Cardiac muscle cell (in vitro differentiated cells and primary cell): ENCODE measurements around the gene LYST. TPM values are rescaled to one million over a fixed set of nuclear protein-coding genes. Genes with fewer than 3 reads are reported as not detected.
"Not testable (repeated sequence)": the region's sequence is repeated elsewhere in the genome, so short reads cannot be mapped to it uniquely, and the experiment has no call there.

ENCODE experiments used
- DNase-seq, 2 donors: peaks; one replicate each; pipeline versions ENCODE4 v3.0.0 to v3.0.0-alpha.2; 2010 to 2017; ENCODE audit warnings: low read depth in 1 of 2, low spot score in 1 of 2
- H3K27ac ChIP-seq: fragments of 200-600 bp; sonication (generic); 2 replicates; pipeline ENCODE4 v1.5.1; 2016
- H3K27me3 ChIP-seq: fragments of 200-600 bp; sonication (generic); 2 replicates; pipeline ENCODE4 v1.6.0; 2016; ENCODE audit warnings: control low read depth
- H3K36me3 ChIP-seq: fragments of 200-600 bp; sonication (generic); 2 replicates; pipeline ENCODE4 v1.5.1; 2016; ENCODE audit warnings: control low read depth
- H3K4me1 ChIP-seq: fragments of 200-600 bp; sonication (generic); 2 replicates; pipeline ENCODE4 v1.8.1; 2017; ENCODE audit warnings: low read depth, mild to moderate bottlenecking, mixed run types
- H3K4me3 ChIP-seq: fragments of 200-600 bp; sonication (generic); 2 replicates; pipeline ENCODE4 v1.5.1; 2016; ENCODE audit warnings: mild to moderate bottlenecking
- H3K9me3 ChIP-seq: fragments of 200-600 bp; sonication (generic); 2 replicates; pipeline ENCODE4 v1.5.1; 2017; ENCODE audit warnings: low read depth, mild to moderate bottlenecking, control low read depth
- polyA plus RNA-seq: library from polyadenylated mRNA; unstranded; fragments of >200 nt; fragmentation: Nextera tagmentation; extraction: Ambion mirVana; gene quantifications from 2 replicates; pipeline ENCODE4 v1.2.1, GENCODE V29; 2016
- total RNA-seq: library from RNA; depleted of rRNA; stranded (reverse); fragments of >200 nt; gene quantifications from 2 replicates; pipeline ENCODE4 v1.2.3, GENCODE V29; 2016
- TF ChIP-seq, protein P1 (sequence below): IDR thresholded peaks from 2 replicates; pipeline ENCODE4 v1.5.1; 2012; ENCODE audit warnings: low read depth, mild to moderate bottlenecking, low read length

Gene LYST, protein sequence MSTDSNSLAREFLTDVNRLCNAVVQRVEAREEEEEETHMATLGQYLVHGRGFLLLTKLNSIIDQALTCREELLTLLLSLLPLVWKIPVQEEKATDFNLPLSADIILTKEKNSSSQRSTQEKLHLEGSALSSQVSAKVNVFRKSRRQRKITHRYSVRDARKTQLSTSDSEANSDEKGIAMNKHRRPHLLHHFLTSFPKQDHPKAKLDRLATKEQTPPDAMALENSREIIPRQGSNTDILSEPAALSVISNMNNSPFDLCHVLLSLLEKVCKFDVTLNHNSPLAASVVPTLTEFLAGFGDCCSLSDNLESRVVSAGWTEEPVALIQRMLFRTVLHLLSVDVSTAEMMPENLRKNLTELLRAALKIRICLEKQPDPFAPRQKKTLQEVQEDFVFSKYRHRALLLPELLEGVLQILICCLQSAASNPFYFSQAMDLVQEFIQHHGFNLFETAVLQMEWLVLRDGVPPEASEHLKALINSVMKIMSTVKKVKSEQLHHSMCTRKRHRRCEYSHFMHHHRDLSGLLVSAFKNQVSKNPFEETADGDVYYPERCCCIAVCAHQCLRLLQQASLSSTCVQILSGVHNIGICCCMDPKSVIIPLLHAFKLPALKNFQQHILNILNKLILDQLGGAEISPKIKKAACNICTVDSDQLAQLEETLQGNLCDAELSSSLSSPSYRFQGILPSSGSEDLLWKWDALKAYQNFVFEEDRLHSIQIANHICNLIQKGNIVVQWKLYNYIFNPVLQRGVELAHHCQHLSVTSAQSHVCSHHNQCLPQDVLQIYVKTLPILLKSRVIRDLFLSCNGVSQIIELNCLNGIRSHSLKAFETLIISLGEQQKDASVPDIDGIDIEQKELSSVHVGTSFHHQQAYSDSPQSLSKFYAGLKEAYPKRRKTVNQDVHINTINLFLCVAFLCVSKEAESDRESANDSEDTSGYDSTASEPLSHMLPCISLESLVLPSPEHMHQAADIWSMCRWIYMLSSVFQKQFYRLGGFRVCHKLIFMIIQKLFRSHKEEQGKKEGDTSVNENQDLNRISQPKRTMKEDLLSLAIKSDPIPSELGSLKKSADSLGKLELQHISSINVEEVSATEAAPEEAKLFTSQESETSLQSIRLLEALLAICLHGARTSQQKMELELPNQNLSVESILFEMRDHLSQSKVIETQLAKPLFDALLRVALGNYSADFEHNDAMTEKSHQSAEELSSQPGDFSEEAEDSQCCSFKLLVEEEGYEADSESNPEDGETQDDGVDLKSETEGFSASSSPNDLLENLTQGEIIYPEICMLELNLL (N-terminal part only)
- 3.7 and 5.2 TPM in 2 replicates for total RNA-seq
- 4.5 and 4.9 TPM in 2 replicates for polyA plus RNA-seq

DNA sequence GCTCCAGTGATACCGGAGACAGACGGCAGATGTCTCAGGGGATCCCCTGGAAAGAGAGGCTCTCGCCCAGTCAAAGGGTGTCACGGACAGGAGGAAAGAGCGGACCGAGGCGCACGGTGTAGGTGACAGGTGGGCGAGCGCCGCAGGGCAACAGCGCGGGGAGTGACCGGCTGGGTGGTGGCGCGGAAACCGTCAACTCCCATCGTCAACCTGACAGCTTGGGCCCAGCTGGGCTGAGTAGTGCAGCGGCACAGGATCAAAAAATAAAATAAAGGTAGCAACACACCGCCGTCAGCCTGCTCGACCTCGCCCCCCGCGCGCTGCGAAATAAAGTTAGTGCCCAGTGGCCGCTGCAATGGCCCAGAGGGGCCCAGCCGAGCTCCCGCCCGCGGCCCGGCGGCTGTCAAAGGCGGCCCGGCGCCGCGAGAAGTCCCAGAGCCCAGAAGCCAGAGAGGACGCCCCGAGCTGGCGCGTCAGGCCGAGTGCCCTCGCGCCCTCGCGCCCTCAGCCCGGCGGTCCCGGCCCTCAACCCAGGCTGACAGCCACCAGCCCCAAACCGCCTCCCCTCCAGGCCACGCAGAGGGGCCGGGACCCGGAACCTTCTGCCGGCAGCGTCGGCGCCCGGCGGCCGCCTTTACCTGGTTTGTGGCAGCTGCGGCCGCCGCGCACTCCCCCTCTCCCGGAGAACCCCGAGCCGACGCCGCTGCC is at the start of gene LYST:
TSS of gene LYST (minus strand) at position 702 of the 708 bp plus-strand sequence. CDS start 36,489 bp downstream, outside the sequence.
- H3K9me3 ChIP-seq, result no peaks in the 10 kb centered on the region
- TF ChIP-seq, protein P1, sequence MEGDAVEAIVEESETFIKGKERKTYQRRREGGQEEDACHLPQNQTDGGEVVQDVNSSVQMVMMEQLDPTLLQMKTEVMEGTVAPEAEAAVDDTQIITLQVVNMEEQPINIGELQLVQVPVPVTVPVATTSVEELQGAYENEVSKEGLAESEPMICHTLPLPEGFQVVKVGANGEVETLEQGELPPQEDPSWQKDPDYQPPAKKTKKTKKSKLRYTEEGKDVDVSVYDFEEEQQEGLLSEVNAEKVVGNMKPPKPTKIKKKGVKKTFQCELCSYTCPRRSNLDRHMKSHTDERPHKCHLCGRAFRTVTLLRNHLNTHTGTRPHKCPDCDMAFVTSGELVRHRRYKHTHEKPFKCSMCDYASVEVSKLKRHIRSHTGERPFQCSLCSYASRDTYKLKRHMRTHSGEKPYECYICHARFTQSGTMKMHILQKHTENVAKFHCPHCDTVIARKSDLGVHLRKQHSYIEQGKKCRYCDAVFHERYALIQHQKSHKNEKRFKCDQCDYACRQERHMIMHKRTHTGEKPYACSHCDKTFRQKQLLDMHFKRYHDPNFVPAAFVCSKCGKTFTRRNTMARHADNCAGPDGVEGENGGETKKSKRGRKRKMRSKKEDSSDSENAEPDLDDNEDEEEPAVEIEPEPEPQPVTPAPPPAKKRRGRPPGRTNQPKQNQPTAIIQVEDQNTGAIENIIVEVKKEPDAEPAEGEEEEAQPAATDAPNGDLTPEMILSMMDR, result peak; percentile 37
- H3K4me1 ChIP-seq, result no peaks in the 10 kb centered on the region
- H3K4me3 ChIP-seq, result peak within 1 kb of the TSS; percentile 64
- H3K27me3 ChIP-seq, result peaks cover 5% of the 10 kb centered on the region
- peak within 1 kb of the TSS; percentile 89 for H3K27ac ChIP-seq
- H3K36me3 ChIP-seq, result no peaks in the 10 kb centered on the region
- peak; percentile 36 to 88 for DNase-seq

GRCh38 chr1:235915489-235915888 is 48.8 kb upstream of the LYST start:
- H3K27me3 ChIP-seq, result not testable (repeated sequence)

GRCh38 chr1:235913311-235913710 is 46.6 kb upstream of the LYST start:
- Histone ChIP-seq H3K4me3 (no peak overlapping the region), H3K36me3 (no peaks in the 10 kb centered on the region), H3K27ac (no peak overlapping the region), H3K9me3 (no peaks in the 10 kb centered on the region), H3K4me1 (peaks cover 7% of the 10 kb centered on the region), H3K27me3 (no peaks in the 10 kb centered on the region)
- DNase-seq, result no peak
- TF ChIP-seq, protein P1, result no peak

More at GRCh38 chr1:235915489-235915888, 48.8 kb upstream of the LYST start:
- not testable (repeated sequence) for H3K36me3 ChIP-seq, DNase-seq, H3K27ac ChIP-seq, H3K4me3 ChIP-seq, H3K9me3 ChIP-seq
- H3K4me1 ChIP-seq, result peaks cover 12% of the 10 kb centered on the region

DNA sequence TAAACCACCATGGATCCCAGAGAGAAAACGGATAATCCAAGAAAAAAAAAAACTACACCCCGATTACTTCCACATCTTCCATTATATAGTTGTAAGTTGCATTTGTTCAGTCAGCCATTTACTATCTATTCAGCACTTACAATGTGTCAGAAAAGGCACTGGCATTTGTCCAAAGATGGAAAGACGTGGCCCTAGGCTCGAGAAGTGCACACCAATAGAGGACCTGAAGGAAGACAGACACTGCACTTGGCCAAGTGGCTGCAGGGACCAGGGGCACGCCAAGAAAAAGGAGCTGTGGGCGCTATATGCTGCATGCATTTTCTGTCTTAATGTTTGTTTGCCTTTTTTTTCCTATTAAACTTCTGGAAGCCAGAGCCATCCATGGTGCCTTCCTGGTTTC is 45.2 kb upstream of the LYST start:
- H3K9me3 ChIP-seq, result no peaks in the 10 kb centered on the region
- H3K4me1 ChIP-seq, result peaks cover 7% of the 10 kb centered on the region
- no peak overlapping the region for H3K27ac ChIP-seq
- H3K4me3 ChIP-seq, result no peak overlapping the region
- no peaks in the 10 kb centered on the region for H3K36me3 ChIP-seq
- H3K27me3 ChIP-seq, result no peaks in the 10 kb centered on the region
- no peak for DNase-seq
- TF ChIP-seq, protein P1, result no peak

GRCh38 chr1:235911300-235911662 is 44.6 kb upstream of the LYST start:
- H3K4me3 ChIP-seq, result no peak overlapping the region
- peaks cover 7% of the 10 kb centered on the region for H3K4me1 ChIP-seq
- no peak overlapping the region for H3K27ac ChIP-seq
- no peaks in the 10 kb centered on the region for H3K36me3 ChIP-seq
- H3K27me3 ChIP-seq, result no peaks in the 10 kb centered on the region
- no peaks in the 10 kb centered on the region for H3K9me3 ChIP-seq
- TF ChIP-seq, protein P1, result no peak
- DNase-seq, result no peak
